Measurements from ENCODE around the gene ANXA2R. TPM values are rescaled to one million over a fixed set of nuclear protein-coding genes. Genes with fewer than 3 reads are reported as not detected.

ANXA2R gene
- polyA plus RNA-seq, 3 donors = 1.1 to 1.4 (median 1.4) TPM

Other genes starting within 250 kb of the ANXA2R start
- 100 to 1,000 TPM; 402 to 468 (median 466) TPM for gene SELENOP, start 228.4 kb downstream of the ANXA2R start, polyA plus RNA-seq (ENCODE audit: insufficient read length in 3 of 3)
- 10 to 100 TPM; 60.7 to 72.0 (median 64.7) TPM for gene ZNF131, start 80.6 kb upstream of the ANXA2R start, polyA plus RNA-seq (ENCODE audit: insufficient read length in 3 of 3)
- under 1 TPM; 0.33 to 0.61 (median 0.58) TPM for gene NIM1K, start 151.9 kb upstream of the ANXA2R start, polyA plus RNA-seq (ENCODE audit: insufficient read length in 3 of 3)